Mucosa of stomach (tissue), 1 donor: ENCODE data around the gene CDK14.
"Not testable (repeated sequence)": the region's sequence is repeated elsewhere in the genome, so short reads cannot be mapped to it uniquely, and the experiment has no call there.

Experiments
- H3K27me3 ChIP-seq: one replicate; pipeline ENCODE4 v1.7.0; 2013; ENCODE audit warnings: mild to moderate bottlenecking, low read length; ENCODE audit not compliant: control insufficient read depth, insufficient read depth
- H3K36me3 ChIP-seq: one replicate; pipeline ENCODE4 v1.7.0; 2013; ENCODE audit warnings: low read length; ENCODE audit not compliant: control insufficient read depth, insufficient read depth
- H3K4me1 ChIP-seq: one replicate; pipeline ENCODE4 v1.7.0; 2013; ENCODE audit warnings: mild to moderate bottlenecking, low read length; ENCODE audit not compliant: control insufficient read depth, insufficient read depth
- H3K4me3 ChIP-seq: one replicate; pipeline ENCODE4 v1.7.0; 2013; ENCODE audit warnings: low read length
- H3K9ac ChIP-seq: one replicate; pipeline ENCODE4 v1.7.0; 2013; ENCODE audit warnings: mild to moderate bottlenecking, low read length, moderate library complexity
- H3K9me3 ChIP-seq: one replicate; pipeline ENCODE4 v1.7.0; 2013; ENCODE audit warnings: mild to moderate bottlenecking, low read length, moderate library complexity; ENCODE audit not compliant: control insufficient read depth
- donor health status: Pancreatic carcinoma.

The CDK14 gene

DNA sequence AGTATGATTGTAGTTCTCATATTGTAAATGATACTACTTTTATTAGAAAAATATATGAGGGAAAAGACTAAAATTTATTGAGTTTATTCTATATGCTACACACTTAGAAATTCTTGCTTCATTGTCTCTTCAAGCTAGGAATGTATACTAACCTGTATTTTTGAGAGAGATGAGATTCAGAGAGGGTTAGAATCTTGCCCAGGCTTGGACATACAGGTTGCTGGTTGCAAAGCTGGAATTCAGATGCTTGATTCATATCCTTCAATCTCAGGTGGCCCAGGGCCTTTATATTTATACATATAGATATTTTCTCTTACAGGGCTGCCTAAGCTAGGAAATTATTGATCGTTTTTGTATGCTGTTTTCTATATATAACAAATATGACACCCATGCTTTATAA is 324.2 kb downstream of the CDK14 start:
- Histone ChIP-seq H3K27me3 (no peaks in the 10 kb centered on the region), H3K9me3 (no peaks in the 10 kb centered on the region), H3K36me3 (no peaks in the 10 kb centered on the region), H3K4me3 (no peak overlapping the region), H3K9ac (no peak overlapping the region), H3K4me1 (no peaks in the 10 kb centered on the region)

DNA sequence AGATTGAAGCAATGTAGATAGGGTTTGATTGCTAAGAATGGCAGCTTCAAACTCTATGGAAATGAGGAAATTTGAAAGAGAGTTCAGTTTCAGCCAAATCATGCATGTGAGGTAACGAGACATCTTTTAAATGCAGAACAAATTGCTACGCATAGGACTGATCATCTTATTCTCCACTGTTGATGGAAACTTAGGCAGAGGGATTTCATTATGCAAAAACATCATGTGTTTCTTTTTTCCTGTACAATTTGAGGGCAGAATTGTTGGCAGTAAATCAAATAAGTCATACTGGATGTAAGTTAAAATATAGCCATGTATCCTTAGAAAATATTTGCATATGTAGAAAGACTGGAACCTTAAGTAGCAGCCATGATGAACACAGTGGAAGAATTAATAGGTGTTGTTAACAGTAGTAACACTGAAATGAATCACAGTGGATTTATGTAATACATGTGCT is 327.4 kb downstream of the CDK14 start:
- H3K9me3 ChIP-seq, result no peaks in the 10 kb centered on the region
- H3K36me3 ChIP-seq, result no peaks in the 10 kb centered on the region
- H3K27me3 ChIP-seq, result no peaks in the 10 kb centered on the region
- H3K9ac ChIP-seq, result no peak overlapping the region
- no peaks in the 10 kb centered on the region for H3K4me1 ChIP-seq
- H3K4me3 ChIP-seq, result no peak overlapping the region

DNA sequence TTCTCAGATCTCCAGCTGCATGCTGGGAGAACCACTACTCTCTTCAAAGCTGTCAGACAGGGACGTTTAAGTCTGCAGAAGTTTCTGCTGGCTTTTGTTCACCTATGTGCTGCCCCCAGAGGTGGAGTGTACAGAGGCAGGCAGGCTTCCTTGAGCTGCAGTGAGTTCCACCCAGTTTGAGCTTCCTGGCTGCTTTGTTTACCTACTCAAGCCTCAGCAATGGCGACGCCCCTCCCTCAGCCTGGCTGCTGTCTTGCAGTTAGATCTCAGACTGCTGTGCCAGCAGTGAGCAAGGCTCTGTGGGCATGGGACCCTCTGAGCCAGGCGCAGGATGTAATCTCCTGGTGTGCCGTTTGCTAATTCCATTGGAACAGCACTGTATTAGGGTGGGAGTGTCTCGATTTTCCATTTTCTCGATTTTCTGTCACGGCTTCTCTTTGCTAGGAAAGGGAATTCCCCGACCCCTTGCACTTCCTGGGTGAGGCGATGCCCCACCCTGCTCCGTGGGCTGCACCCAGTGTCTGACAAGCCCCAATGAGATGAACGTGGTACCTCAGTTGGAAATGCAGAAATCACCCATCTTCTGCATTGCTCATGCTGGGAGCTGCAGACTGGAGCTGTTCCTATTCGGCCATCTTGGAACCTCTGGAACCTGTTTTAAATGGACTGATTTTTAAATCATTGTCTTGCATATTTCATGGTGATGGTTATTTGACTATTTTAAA is 332.7 kb downstream of the CDK14 start:
- not testable (repeated sequence) for H3K27me3 ChIP-seq, H3K36me3 ChIP-seq, H3K4me3 ChIP-seq, H3K9me3 ChIP-seq, H3K4me1 ChIP-seq, H3K9ac ChIP-seq

DNA sequence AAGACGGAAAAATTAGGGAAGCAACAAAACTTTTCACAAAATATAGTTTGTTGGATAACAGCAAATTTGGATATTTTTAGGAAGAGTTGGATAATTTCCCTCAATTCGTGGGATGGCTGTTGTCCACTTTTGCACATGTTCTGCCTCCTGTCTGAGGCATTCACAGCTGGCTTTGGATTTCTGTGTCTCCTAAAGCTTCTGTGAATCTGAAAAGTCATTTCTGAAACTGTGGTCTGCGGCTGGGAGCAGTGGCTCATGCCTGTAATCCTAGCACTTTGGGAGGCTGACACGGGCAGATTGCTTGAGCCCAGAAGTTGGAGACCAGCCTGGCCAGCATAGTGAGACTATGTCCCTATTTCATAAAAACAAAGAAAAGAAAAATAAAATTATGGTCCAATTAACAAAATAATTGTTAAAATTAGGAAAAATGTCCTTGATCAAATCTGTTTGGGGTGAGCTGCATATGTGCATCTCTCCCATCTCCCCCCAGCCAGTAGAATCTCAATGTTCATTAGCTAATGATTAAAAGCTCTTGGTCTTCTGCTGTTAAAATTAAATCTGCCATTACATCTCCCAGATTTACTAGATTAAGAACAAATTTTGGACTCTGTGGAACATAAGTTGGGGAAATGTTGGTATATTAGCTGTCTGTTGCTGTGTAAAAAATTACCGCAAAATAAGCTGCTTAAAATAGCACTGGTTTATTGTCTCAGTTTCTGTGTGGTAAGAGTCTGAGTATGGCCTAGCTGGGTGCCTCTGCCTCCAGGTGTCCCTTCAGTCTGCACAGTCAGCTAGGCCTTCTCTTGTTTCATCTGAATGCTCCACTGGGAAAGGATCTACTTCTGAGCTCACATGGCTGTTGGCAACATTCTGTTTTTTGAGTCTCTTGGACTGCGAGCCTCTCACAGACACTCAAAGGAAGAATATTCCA is 336.1 kb downstream of the CDK14 start:
- no peak overlapping the region for H3K9ac ChIP-seq
- no peaks in the 10 kb centered on the region for H3K36me3 ChIP-seq
- H3K4me3 ChIP-seq, result no peak overlapping the region
- no peaks in the 10 kb centered on the region for H3K4me1 ChIP-seq
- no peaks in the 10 kb centered on the region for H3K27me3 ChIP-seq
- no peaks in the 10 kb centered on the region for H3K9me3 ChIP-seq

DNA sequence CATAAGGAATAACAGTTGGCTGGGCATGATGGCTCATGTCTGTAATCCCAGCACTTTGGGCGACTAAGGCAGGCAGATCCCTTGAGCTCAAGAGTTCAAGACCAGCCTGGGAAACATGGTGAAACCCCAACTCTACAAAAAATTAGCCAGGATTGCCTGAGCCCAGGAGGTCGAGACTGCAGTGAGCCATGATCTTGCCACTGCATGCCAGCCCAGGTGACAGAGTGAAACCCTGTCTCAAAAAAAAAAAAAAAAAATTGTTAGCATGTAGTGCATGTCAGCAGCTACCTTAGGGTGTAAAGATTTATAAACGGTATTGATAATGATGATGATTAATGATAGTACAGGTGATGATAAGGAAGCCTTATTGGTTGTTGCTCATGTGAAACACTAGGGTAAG is 336.9 kb downstream of the CDK14 start:
- H3K27me3 ChIP-seq, result no peaks in the 10 kb centered on the region
- no peaks in the 10 kb centered on the region for H3K36me3 ChIP-seq
- no peaks in the 10 kb centered on the region for H3K9me3 ChIP-seq
- no peak overlapping the region for H3K9ac ChIP-seq
- no peaks in the 10 kb centered on the region for H3K4me1 ChIP-seq
- no peak overlapping the region for H3K4me3 ChIP-seq

DNA sequence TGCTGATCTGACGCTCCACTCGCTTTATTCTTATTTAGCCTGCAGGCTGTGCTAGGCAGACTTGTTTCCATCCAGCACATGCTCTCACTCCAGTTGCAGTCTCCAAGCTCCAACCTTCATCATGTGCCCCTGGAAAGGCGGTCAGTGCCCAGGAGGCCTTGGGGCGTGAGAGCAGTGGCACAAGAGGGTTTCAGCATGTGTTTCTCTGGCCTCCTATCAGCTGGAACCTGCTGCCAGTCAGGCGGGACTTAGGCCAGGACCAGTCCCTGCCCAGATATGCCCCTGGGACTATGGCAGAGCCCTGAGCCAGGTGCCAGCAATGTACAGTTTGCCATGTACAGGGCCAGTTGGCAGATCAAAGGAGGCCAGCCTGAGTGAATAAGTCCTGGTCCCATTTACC is 337.9 kb downstream of the CDK14 start:
- Histone ChIP-seq H3K9ac (no peak overlapping the region), H3K27me3 (no peaks in the 10 kb centered on the region), H3K9me3 (no peaks in the 10 kb centered on the region), H3K36me3 (no peaks in the 10 kb centered on the region), H3K4me1 (no peaks in the 10 kb centered on the region), H3K4me3 (no peak overlapping the region)

DNA sequence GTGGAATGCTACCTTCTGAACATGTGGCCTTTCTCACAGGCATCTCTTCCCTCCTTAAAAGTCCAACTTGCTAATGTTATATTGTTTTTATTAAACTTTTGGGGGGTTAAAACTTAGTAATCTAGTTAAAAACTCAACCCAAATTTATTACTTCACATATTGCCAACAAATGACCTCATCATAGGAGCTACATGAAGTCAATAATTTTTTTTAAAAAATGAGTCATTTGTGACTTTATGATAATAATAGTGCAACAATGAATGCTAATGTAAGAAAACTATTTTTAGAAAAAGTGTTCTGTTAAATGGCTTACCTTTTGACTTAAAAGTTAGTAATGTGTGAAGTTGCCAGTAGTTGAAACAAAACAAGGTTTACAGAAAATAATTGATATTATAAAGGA is 342.2 kb downstream of the CDK14 start:
- H3K9me3 ChIP-seq, result no peaks in the 10 kb centered on the region
- H3K4me1 ChIP-seq, result no peaks in the 10 kb centered on the region
- no peak overlapping the region for H3K9ac ChIP-seq
- H3K4me3 ChIP-seq, result no peak overlapping the region
- no peaks in the 10 kb centered on the region for H3K36me3 ChIP-seq
- no peaks in the 10 kb centered on the region for H3K27me3 ChIP-seq

DNA sequence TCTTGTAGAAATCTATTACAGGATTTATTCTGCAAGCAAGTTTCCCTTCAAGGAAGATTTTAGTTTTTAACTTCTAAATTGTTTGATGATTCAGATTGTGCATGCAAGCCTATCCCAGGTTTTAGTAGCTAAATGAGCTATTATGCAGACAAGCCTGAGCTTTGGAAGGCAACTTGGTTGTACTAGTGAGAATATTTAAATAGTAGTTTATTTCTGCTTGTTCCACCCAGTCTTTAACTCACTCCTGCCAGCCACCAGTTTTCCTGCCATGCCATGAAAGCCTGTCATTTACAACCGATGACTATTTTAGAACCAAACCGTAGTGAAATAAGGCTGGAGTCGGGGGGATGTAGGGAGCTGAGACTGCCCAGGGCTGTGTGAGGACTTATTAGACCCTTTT is 343.5 kb downstream of the CDK14 start:
- no peaks in the 10 kb centered on the region for H3K9me3 ChIP-seq
- no peak overlapping the region for H3K4me3 ChIP-seq
- no peaks in the 10 kb centered on the region for H3K27me3 ChIP-seq
- no peak overlapping the region for H3K9ac ChIP-seq
- H3K36me3 ChIP-seq, result no peaks in the 10 kb centered on the region
- no peaks in the 10 kb centered on the region for H3K4me1 ChIP-seq

DNA sequence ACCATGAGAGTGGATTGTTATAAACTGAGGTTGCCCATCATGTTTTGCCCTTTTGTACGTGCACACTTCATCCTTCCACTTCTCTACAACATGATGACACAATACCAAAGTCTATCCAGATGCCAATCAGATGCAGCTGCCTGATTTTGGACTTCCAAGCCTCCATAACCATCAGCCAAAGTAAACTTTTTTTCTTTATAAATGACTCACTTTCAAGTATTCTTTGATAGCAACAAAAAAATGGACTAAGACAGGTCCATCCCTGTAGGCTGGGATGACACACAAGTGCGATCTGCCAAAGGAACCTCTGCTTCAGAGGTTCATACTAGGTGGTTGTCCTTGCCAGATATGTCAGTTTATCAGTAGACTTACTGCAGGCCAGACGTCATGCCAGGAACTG is 347.9 kb downstream of the CDK14 start:
- H3K4me3 ChIP-seq, result no peak overlapping the region
- no peaks in the 10 kb centered on the region for H3K9me3 ChIP-seq
- no peaks in the 10 kb centered on the region for H3K36me3 ChIP-seq
- no peak overlapping the region for H3K9ac ChIP-seq
- H3K27me3 ChIP-seq, result no peaks in the 10 kb centered on the region
- no peaks in the 10 kb centered on the region for H3K4me1 ChIP-seq

DNA sequence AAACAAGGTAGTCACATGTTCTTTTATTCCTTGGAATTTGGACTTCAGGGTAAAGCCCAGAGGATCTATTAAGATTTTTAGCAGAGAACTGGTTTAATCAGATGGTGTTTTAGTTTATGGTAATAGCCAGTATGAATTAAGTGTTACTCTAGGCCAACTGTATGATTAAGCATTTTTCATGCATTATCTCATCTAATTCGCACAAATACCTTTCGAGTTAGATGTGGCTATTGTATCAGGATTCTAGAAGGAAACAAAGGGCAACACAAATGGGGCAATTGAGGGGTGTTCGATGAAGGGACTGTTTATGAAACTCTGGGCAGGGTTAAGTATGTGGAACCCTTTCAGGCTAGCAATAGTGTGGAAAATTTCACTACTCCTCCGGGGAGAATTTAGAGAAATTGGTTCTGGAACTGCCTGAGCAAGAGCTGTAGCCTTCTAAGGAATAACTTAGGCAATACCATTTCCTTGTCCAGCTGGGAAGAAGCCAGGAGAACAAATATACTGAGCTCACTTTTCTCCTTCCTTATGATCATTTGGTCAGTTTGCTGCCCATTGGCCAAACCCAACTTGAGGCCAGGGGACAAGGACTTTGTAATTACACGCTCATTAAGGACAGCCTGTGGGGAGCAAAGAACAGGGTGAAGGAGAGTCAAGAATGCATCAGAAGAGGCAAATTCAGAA is 349.1 kb downstream of the CDK14 start:
- Histone ChIP-seq H3K9me3 (no peaks in the 10 kb centered on the region), H3K4me1 (no peaks in the 10 kb centered on the region)

DNA sequence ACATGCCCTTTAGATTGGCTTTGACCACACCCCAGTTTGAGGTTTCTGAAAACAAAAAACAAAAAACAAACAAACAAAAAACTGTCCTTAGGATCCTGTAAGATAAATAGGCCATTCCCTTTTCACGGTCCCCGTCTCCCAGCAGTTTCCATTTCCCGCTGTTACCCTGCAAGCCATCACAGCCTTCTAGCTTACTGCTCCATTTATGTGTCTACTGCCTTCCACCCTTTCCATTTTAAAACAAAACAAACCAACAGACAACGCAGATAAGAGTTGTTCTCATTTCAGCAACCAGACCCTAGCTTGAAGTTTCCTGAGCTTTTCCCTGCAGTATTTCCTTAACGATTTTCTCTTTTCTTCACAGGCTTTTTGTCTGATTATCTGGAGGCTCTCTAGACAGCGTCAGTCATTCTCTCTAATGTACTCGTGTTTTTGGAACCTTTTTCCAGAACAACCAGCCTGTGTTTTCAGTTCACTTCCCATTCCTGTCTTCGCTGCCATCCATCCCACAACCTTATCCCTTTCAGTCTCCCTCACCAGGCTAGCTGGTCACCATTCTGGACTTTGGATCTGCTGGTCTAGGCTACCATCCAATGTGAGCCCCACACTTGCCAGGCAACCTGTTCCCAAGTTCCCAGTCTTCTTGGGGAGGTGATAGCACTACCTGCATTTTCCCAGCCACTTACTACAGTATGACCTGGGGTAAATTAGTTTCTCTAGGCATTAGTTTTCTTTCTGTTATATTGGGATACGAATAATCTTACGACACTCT is 350.8 kb downstream of the CDK14 start:
- Histone ChIP-seq H3K9me3 (no peaks in the 10 kb centered on the region), H3K4me1 (no peaks in the 10 kb centered on the region), H3K27me3 (no peaks in the 10 kb centered on the region), H3K9ac (no peak overlapping the region), H3K4me3 (no peak overlapping the region), H3K36me3 (no peaks in the 10 kb centered on the region)

More for the DNA sequence above, 349.1 kb downstream of the CDK14 start:
- Histone ChIP-seq H3K36me3 (no peaks in the 10 kb centered on the region), H3K27me3 (no peaks in the 10 kb centered on the region), H3K9ac (no peak overlapping the region), H3K4me3 (no peak overlapping the region)
